GM12865 (cell line): ENCODE results near the gene MFNG.

ENCODE experiments used
- DNase-seq: peaks from one replicate; pipeline ENCODE4 v3.0.0; 2010; ENCODE audit warnings: low read depth
- H3K4me3 ChIP-seq: 2 replicates; pipeline ENCODE4 v1.5.1; 2011; ENCODE audit warnings: mild to moderate bottlenecking, low read depth, low read length, control low read depth
- CTCF ChIP-seq: IDR thresholded peaks from 2 replicates; pipeline ENCODE4 v1.5.1; 2011; ENCODE audit warnings: low read length, control low read depth, low read depth, inconsistent platforms; ENCODE audit not compliant: insufficient read depth; ENCODE audit errors: missing control alignments

MFNG gene

GRCh38 chr22:37487571-37487970, 1.4 kb upstream of the MFNG start:
- no peak for DNase-seq
- no peak for TF ChIP-seq CTCF
- H3K4me3 ChIP-seq = no peak overlapping the region

DNA sequence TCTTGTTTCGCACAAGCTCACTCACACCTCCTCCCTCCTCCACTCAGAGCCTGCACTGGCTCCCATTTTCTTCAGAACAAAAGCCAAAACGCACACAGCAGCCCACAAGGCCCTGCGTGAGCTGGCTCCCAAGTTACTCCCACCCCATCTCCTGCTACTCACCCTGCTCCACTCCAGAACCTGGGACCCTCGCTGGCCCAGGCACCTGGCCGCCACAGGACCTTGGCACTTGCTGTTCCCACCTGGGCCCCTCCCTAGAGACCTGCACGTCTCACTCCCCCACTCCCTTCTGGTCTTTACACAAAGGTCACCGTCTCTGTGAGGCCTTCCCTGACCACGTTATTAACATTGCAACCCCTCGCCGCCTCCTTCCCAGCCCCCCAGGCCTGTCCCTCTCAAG, 945 bp upstream of the MFNG start:
- TF ChIP-seq CTCF = no peak
- H3K4me3 ChIP-seq = no peak overlapping the region
- no peak for DNase-seq

DNA sequence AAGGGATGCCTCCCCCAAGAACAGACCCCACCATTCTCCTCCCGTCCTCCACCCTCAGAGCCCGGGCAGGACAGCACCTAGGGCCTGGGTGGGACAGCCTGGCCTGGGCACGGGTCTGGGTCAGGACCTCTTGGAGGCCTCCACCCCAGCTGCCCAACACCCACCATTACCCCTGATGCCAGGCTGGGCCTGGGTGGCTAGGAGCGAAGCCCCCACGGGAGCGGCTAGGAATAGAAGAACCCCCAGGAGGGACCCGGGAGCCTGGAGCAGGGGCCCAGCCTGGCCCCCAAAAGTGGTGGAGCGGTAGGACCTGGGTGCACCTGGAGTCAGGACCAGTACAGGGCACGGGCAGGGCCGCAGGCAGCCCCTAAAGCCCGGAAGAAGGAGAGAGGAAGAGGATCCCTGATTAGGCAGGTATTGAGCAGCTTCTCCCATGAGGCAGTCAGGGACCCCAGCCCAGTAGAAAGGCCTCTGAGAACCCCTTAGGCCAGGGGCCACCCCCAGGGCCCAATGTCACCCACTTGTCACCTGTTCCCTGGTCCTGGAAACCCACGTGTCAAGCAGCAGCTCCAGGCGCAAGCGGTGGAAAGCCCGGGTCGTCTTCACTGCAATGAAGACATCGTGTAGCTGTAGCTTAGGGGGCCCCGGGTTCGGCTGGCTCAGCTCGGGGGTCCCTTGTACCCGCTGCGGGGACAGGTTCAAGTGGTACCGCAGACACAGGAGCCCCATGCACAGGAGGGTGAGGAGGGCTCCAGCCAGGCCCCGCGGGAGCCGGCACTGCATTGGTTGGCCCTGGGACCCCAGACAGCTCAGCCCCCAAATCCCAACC, 575 bp downstream of the MFNG start:
- no peak for TF ChIP-seq CTCF
- H3K4me3 ChIP-seq = peak overlapping the region; percentile 78

GRCh38 chr22:37484480-37485394, 1.4 kb downstream of the MFNG start:
- TF ChIP-seq CTCF = no peak
- H3K4me3 ChIP-seq = peak overlapping the region; percentile 78

More for the DNA sequence above, 575 bp downstream of the MFNG start:
- peak; percentile 41 for DNase-seq

GRCh38 chr22:37483050-37483449, 3.1 kb downstream of the MFNG start:
- peak overlapping the region; percentile 78; the same call in 1 of the 2 replicates for H3K4me3 ChIP-seq
- DNase-seq = no peak
- TF ChIP-seq CTCF = no peak

More at GRCh38 chr22:37484480-37485394, 1.4 kb downstream of the MFNG start:
- peak; percentile 94 for DNase-seq

- TF ChIP-seq CTCF = no peak
- H3K4me3 ChIP-seq = no peak overlapping the region
Observed at GRCh38 chr22:37482244-37482643, 3.9 kb downstream of the MFNG start.

More at GRCh38 chr22:37482244-37482643, 3.9 kb downstream of the MFNG start:
- DNase-seq = no peak
